Naive thymus-derived CD8-positive, alpha-beta T cell (primary cell): Measurements from ENCODE around the gene ASAP3. TPM values are rescaled to one million over a fixed set of nuclear protein-coding genes. Genes with fewer than 3 reads are reported as not detected.

Experiments
- ATAC-seq, 2 donors: fragments of 150-1000 bp; cut with Tn5 transposase in 1 of 2; sonication (Bioruptor Pico), chemical (Tn5 transposase) in 1 of 2; 1 replicate in 1 of 2; 2 replicates in 1 of 2; pipeline ENCODE4 v1.10.0; 2021; ENCODE audit warnings: mild to moderate bottlenecking in 2 of 2, moderate library complexity in 2 of 2
- POLR2A ChIA-PET: fragments of 350-600 bp; sonication (Branson Sonifier 250); formaldehyde crosslinking; loops from one replicate; lab custom pipeline; 2021; ENCODE audit warnings: antibody characterized with exemption; lab: Charles Lee
- DNase-seq, 10 donors: peaks; one replicate each; pipeline versions ENCODE4 v3.0.0 to v3.0.0-alpha.2; 2020 to 2022
- H3K27ac Mint-ChIP-seq, 10 donors: one replicate each; pipeline ENCODE4 v1.8.0; 2020 to 2022; ENCODE audit warnings: mild to moderate bottlenecking in 10 of 10, mixed read lengths in 10 of 10, moderate library complexity in 4 of 10, inconsistent platforms in 1 of 10
- H3K27me3 Mint-ChIP-seq, 5 donors: one replicate each; pipeline ENCODE4 v1.8.0; 2021 to 2022; ENCODE audit warnings: mixed read lengths in 5 of 5
- H3K36me3 Mint-ChIP-seq, 3 donors: one replicate each; pipeline ENCODE4 v1.8.0; 2020 to 2022; ENCODE audit warnings: mixed read lengths in 3 of 3, mild to moderate bottlenecking in 2 of 3, inconsistent platforms in 1 of 3
- H3K4me1 Mint-ChIP-seq, 4 donors: one replicate each; pipeline ENCODE4 v1.8.0; 2021 to 2022; ENCODE audit warnings: mixed read lengths in 4 of 4
- H3K4me3 Mint-ChIP-seq, 10 donors: one replicate each; pipeline ENCODE4 v1.8.0; 2020 to 2022; ENCODE audit warnings: mild to moderate bottlenecking in 10 of 10, mixed read lengths in 10 of 10, moderate library complexity in 6 of 10, inconsistent platforms in 1 of 10
- H3K9me3 Mint-ChIP-seq, 9 donors: one replicate each; pipeline ENCODE4 v1.8.0; 2020 to 2022; ENCODE audit warnings: mixed read lengths in 9 of 9, mild to moderate bottlenecking in 3 of 9, inconsistent platforms in 1 of 9, moderate library complexity in 1 of 9
- polyA plus RNA-seq, 3 donors: library from polyadenylated mRNA; unstranded; fragments of 300-500 nt; fragmentation: Illumina TruSeq; gene quantifications; one replicate each; pipeline ENCODE4 v1.2.3, GENCODE V29; 2021
- total RNA-seq, 8 experiments: library from RNA in 2 of 8; stranded (reverse) in 2 of 8; gene quantifications; one replicate each; pipeline ENCODE4 v1.2.3 and lab custom pipeline; 2021 to 2026

Gene ASAP3
- total and polyA plus RNA-seq, 5 experiments from 2014 or later: 0.61 to 2.5 (median 1.2) TPM

- peak overlapping the region; percentile 60 to 95 (median 90) for H3K27ac Mint-ChIP-seq
- POLR2A ChIA-PET: interaction anchor here (0.5 to 3.3 kb wide), 9 partner anchors 11 to 268 kb away, joined by 3 to 19 read pairs (median 4); partner anchors contain the start of genes ASAP3, HNRNPR and RPL11
- DNase-seq (peak in 5 of 10 donors; percentile 13 to 39 (median 25)), ATAC-seq (peak in 1 of 2 donors; percentile 18)
- no peaks in the 10 kb centered on the region for H3K9me3 Mint-ChIP-seq
- H3K4me1 Mint-ChIP-seq: peaks cover 25 to 42% (median 34%) of the 10 kb centered on the region in 4 donors
- peak overlapping the region; percentile 83 to 98 (median 92) for H3K4me3 Mint-ChIP-seq
- peaks cover 0 to 12% (median 0%) of the 10 kb centered on the region in 5 donors for H3K27me3 Mint-ChIP-seq
- H3K36me3 Mint-ChIP-seq: no peaks in the 10 kb centered on the region
Measured at GRCh38 chr1:23423415-23424292, 60.3 kb downstream of the ASAP3 start.

GRCh38 chr1:23422941-23423340, 61.0 kb downstream of the ASAP3 start:
- Mint-ChIP-seq H3K4me1 (peaks cover 25 to 42% (median 34%) of the 10 kb centered on the region in 4 donors), H3K27ac (peak overlapping the region; percentile 60 to 95 (median 90)), H3K36me3 (peaks cover 0 to 1% (median 0%) of the 10 kb centered on the region in 3 donors), H3K9me3 (no peaks in the 10 kb centered on the region), H3K4me3 (peak overlapping the region; percentile 83 to 98 (median 92)), H3K27me3 (peaks cover 0 to 12% (median 0%) of the 10 kb centered on the region in 5 donors)
- ATAC-seq: peak in 1 of 2 donors; percentile 20
- DNase-seq: peak in 3 of 10 donors; percentile 15 to 28 (median 19)
- POLR2A ChIA-PET: interaction anchor here (0.5 to 3.3 kb wide), 10 partner anchors 10 to 537 kb away, joined by 3 to 19 read pairs (median 6); partner anchors contain the start of genes ASAP3, E2F2, HNRNPR and PNRC2

GRCh38 chr1:23422241-23422877, 61.6 kb downstream of the ASAP3 start:
- ATAC-seq: peak; percentile 72 to 83
- peak; percentile 35 to 86 (median 52) for DNase-seq
- Mint-ChIP-seq H3K27me3 (peaks cover 0 to 12% (median 0%) of the 10 kb centered on the region in 5 donors), H3K9me3 (no peaks in the 10 kb centered on the region), H3K4me1 (peaks cover 25 to 42% (median 34%) of the 10 kb centered on the region in 4 donors), H3K36me3 (peaks cover 0 to 4% (median 0%) of the 10 kb centered on the region in 3 donors), H3K27ac (peak overlapping the region; percentile 60 to 95 (median 90)), H3K4me3 (peak overlapping the region; percentile 83 to 98 (median 92))
- POLR2A ChIA-PET: interaction anchor here (0.7 to 3.3 kb wide), 11 partner anchors 12 to 537 kb away, joined by 3 to 19 read pairs (median 4); partner anchors contain the start of genes ASAP3, E2F2, HNRNPR and PNRC2

- peak overlapping the region; percentile 60 to 95 (median 90) for H3K27ac Mint-ChIP-seq
- H3K9me3 Mint-ChIP-seq: no peaks in the 10 kb centered on the region
- peaks cover 25 to 42% (median 34%) of the 10 kb centered on the region in 4 donors for H3K4me1 Mint-ChIP-seq
- ATAC-seq (peak in 1 of 2 donors; percentile 10), DNase-seq (no peak)
- H3K36me3 Mint-ChIP-seq: peaks cover 0 to 10% (median 0%) of the 10 kb centered on the region in 3 donors
- POLR2A ChIA-PET: interaction anchor here (0.7 to 3.3 kb wide), 12 partner anchors 11 to 538 kb away, joined by 3 to 19 read pairs (median 4); partner anchors contain the start of genes ASAP3, E2F2, HNRNPR and PNRC2
- H3K4me3 Mint-ChIP-seq: peak overlapping the region in 9 of 10 donors; percentile 83 to 98 (median 93)
- peaks cover 0 to 12% (median 0%) of the 10 kb centered on the region in 5 donors for H3K27me3 Mint-ChIP-seq
Measured at GRCh38 chr1:23421753-23422240, 62.2 kb downstream of the ASAP3 start.

- no peak for ATAC-seq
- Mint-ChIP-seq H3K4me3 (no peak overlapping the region), H3K4me1 (peaks cover 25 to 42% (median 34%) of the 10 kb centered on the region in 4 donors), H3K36me3 (peaks cover 0 to 14% (median 0%) of the 10 kb centered on the region in 3 donors), H3K27ac (peak overlapping the region in 6 of 10 donors; percentile 3 to 76 (median 38)), H3K27me3 (peaks cover 0 to 7% (median 0%) of the 10 kb centered on the region in 5 donors), H3K9me3 (no peaks in the 10 kb centered on the region)
- DNase-seq: no peak
- POLR2A ChIA-PET: interaction anchor here (0.7 to 3.3 kb wide), 3 partner anchors 15 to 109 kb away, joined by 3 to 19 read pairs (median 6); partner anchors contain the start of gene HNRNPR
Measured at GRCh38 chr1:23421343-23421742, 62.6 kb downstream of the ASAP3 start.

- no peak overlapping the region for H3K4me3 Mint-ChIP-seq
- DNase-seq: no peak
- H3K27me3 Mint-ChIP-seq: peaks cover 0 to 2% (median 0%) of the 10 kb centered on the region in 5 donors
- peak overlapping the region in 5 of 10 donors; percentile 3 to 76 (median 52) for H3K27ac Mint-ChIP-seq
- POLR2A ChIA-PET: no interaction called here
- ATAC-seq: no peak
- H3K4me1 Mint-ChIP-seq: peaks cover 25 to 42% (median 34%) of the 10 kb centered on the region in 4 donors
- H3K9me3 Mint-ChIP-seq: no peaks in the 10 kb centered on the region
- H3K36me3 Mint-ChIP-seq: peaks cover 0 to 20% (median 0%) of the 10 kb centered on the region in 3 donors
Measured at GRCh38 chr1:23420778-23421177, 63.2 kb downstream of the ASAP3 start.

- Mint-ChIP-seq H3K36me3 (peaks cover 0 to 31% (median 3%) of the 10 kb centered on the region in 3 donors), H3K27ac (peak overlapping the region in 3 of 10 donors; percentile 56 to 78 (median 62)), H3K4me1 (peaks cover 23 to 38% (median 30%) of the 10 kb centered on the region in 4 donors), H3K9me3 (no peaks in the 10 kb centered on the region), H3K4me3 (no peak overlapping the region), H3K27me3 (peaks cover 0 to 2% (median 0%) of the 10 kb centered on the region in 5 donors)
- DNase-seq (no peak), ATAC-seq (no peak)
- POLR2A ChIA-PET: no interaction called here
Measured at GRCh38 chr1:23419180-23419579, 64.8 kb downstream of the ASAP3 start.

- Mint-ChIP-seq H3K27ac (no peak overlapping the region), H3K9me3 (no peaks in the 10 kb centered on the region)
Measured at GRCh38 chr1:23417570-23417969, 66.4 kb downstream of the ASAP3 start.

GRCh38 chr1:23416964-23417363, 67.0 kb downstream of the ASAP3 start:
- Mint-ChIP-seq H3K27me3 (no peaks in the 10 kb centered on the region), H3K4me3 (no peak overlapping the region), H3K27ac (peak overlapping the region in 3 of 10 donors; percentile 9 to 19 (median 15)), H3K36me3 (peaks cover 0 to 36% (median 3%) of the 10 kb centered on the region in 3 donors), H3K4me1 (peaks cover 7 to 20% (median 9%) of the 10 kb centered on the region in 4 donors), H3K9me3 (no peaks in the 10 kb centered on the region)
- no peak for DNase-seq
- POLR2A ChIA-PET: no interaction called here
- no peak for ATAC-seq

More at GRCh38 chr1:23417570-23417969, 66.4 kb downstream of the ASAP3 start:
- ATAC-seq (no peak), DNase-seq (no peak)
- Mint-ChIP-seq H3K36me3 (peaks cover 0 to 34% (median 3%) of the 10 kb centered on the region in 3 donors), H3K4me1 (peaks cover 13 to 26% (median 16%) of the 10 kb centered on the region in 4 donors), H3K27me3 (no peaks in the 10 kb centered on the region), H3K4me3 (no peak overlapping the region)
- POLR2A ChIA-PET: no interaction called here

- H3K27me3 Mint-ChIP-seq: no peaks in the 10 kb centered on the region
- POLR2A ChIA-PET: interaction anchor here (0.6 kb wide), 1 partner anchor 217 kb away, joined by 3 read pairs; no protein-coding TSS in a partner anchor
- H3K27ac Mint-ChIP-seq: no peak overlapping the region
- H3K36me3 Mint-ChIP-seq: peaks cover 0 to 19% (median 2%) of the 10 kb centered on the region in 3 donors
- H3K4me3 Mint-ChIP-seq: no peak overlapping the region
- DNase-seq: no peak
- peaks cover 6 to 8% (median 7%) of the 10 kb centered on the region in 4 donors for H3K4me1 Mint-ChIP-seq
- H3K9me3 Mint-ChIP-seq: no peaks in the 10 kb centered on the region
- no peak for ATAC-seq
Measured at GRCh38 chr1:23408797-23409290, 75.1 kb downstream of the ASAP3 start.

GRCh38 chr1:23407016-23407630, 76.9 kb downstream of the ASAP3 start:
- DNase-seq (no peak), ATAC-seq (no peak)
- H3K9me3 Mint-ChIP-seq: no peaks in the 10 kb centered on the region
- no peak overlapping the region for H3K4me3 Mint-ChIP-seq
- peaks cover 10 to 12% (median 11%) of the 10 kb centered on the region in 4 donors for H3K4me1 Mint-ChIP-seq
- POLR2A ChIA-PET: no interaction called here
- H3K27me3 Mint-ChIP-seq: no peaks in the 10 kb centered on the region
- H3K36me3 Mint-ChIP-seq: peaks cover 0 to 20% (median 2%) of the 10 kb centered on the region in 3 donors
- no peak overlapping the region for H3K27ac Mint-ChIP-seq
